Thoracic aorta (tissue), 2 donors: Measurements from ENCODE around the gene SNTA1. TPM values are rescaled to one million over a fixed set of nuclear protein-coding genes. Genes with fewer than 3 reads are reported as not detected.
"Not testable (repeated sequence)": the region's sequence is repeated elsewhere in the genome, so short reads cannot be mapped to it uniquely, and the experiment has no call there.

ENCODE experiments used
- ATAC-seq: fragments of 150-250 bp; one replicate; pipeline ENCODE4 v1.8.0; 2017; ENCODE audit warnings: low read depth; ENCODE audit not compliant: insufficient number of reproducible peaks, low FRiP score
- DNase-seq: peaks from one replicate; pipeline ENCODE4 v3.0.0-alpha.2; 2020; ENCODE audit warnings: low spot score
- H3K27ac ChIP-seq, 2 donors: fragments of 200-600 bp; sonication (generic); 1 replicate in 1 of 2; 2 replicates in 1 of 2; pipeline ENCODE4 v1.5.1; 2016; ENCODE audit warnings: mild to moderate bottlenecking in 2 of 2, moderate library complexity in 2 of 2
- H3K27me3 ChIP-seq: fragments of 200-600 bp; sonication (generic); replicated peaks from 2 replicates; pipeline ENCODE4 v1.6.0; 2016; ENCODE audit warnings: mild to moderate bottlenecking; ENCODE audit not compliant: insufficient read depth
- H3K36me3 ChIP-seq: fragments of 200-600 bp; sonication (generic); one replicate; pipeline ENCODE4 v1.5.1; 2016
- H3K4me1 ChIP-seq, 2 donors: fragments of 200-600 bp; sonication (generic); 1 replicate in 1 of 2; 2 replicates in 1 of 2; pipeline versions ENCODE4 v1.5.1 to v1.6.0; 2016; ENCODE audit warnings: low read depth in 2 of 2, mild to moderate bottlenecking in 1 of 2; ENCODE audit not compliant: control insufficient read depth in 1 of 2
- H3K4me3 ChIP-seq: fragments of 200-600 bp; sonication (generic); 2 replicates; pipeline ENCODE4 v1.5.1; 2016; ENCODE audit warnings: mild to moderate bottlenecking
- H3K9me3 ChIP-seq: fragments of 200-600 bp; sonication (generic); 2 replicates; pipeline ENCODE4 v1.5.1; 2016
- CTCF ChIP-seq: fragments of 200-600 bp; sonication (generic); IDR thresholded peaks from one replicate; pipeline ENCODE4 v1.5.1; 2019; ENCODE audit warnings: antibody characterized with exemption
- total RNA-seq, 2 donors: library from RNA; depleted of rRNA; stranded (reverse); fragments of >200 nt; gene quantifications; one replicate each; pipeline versions ENCODE4 v1.1.0 to v1.2.3, GENCODE V29; 2016

SNTA1 gene
- total RNA-seq, 2 donors from 2014 or later: 62.6 to 108 TPM

- ATAC-seq (no peak), DNase-seq (no peak)
- peaks cover 13 to 23% of the 10 kb centered on the region in 2 donors for H3K4me1 ChIP-seq
- H3K9me3 ChIP-seq: no peaks in the 10 kb centered on the region
- TF ChIP-seq CTCF: no peak
- no peaks in the 10 kb centered on the region for H3K27me3 ChIP-seq
- H3K36me3 ChIP-seq: no peaks in the 10 kb centered on the region
- no peak overlapping the region for H3K4me3 ChIP-seq
- H3K27ac ChIP-seq: no peak overlapping the region
Observed at GRCh38 chr20:33488201-33488600, 44.6 kb upstream of the SNTA1 start.

GRCh38 chr20:33483186-33483585 lies 39.6 kb upstream of the SNTA1 start:
- not testable (repeated sequence) for H3K27ac ChIP-seq, H3K4me3 ChIP-seq, H3K9me3 ChIP-seq, H3K36me3 ChIP-seq, H3K27me3 ChIP-seq, ATAC-seq, H3K4me1 ChIP-seq, DNase-seq

- no peak for DNase-seq
- H3K4me1 ChIP-seq: no peaks in the 10 kb centered on the region
- no peaks in the 10 kb centered on the region for H3K9me3 ChIP-seq
- H3K4me3 ChIP-seq: no peak overlapping the region
- no peak for ATAC-seq
- no peak overlapping the region for H3K27ac ChIP-seq
- TF ChIP-seq CTCF: no peak
- no peaks in the 10 kb centered on the region for H3K36me3 ChIP-seq
- no peaks in the 10 kb centered on the region for H3K27me3 ChIP-seq
Observed at GRCh38 chr20:33482581-33482980, 39.0 kb upstream of the SNTA1 start.

GRCh38 chr20:33481431-33481941 lies 37.9 kb upstream of the SNTA1 start:
- H3K9me3 ChIP-seq: no peaks in the 10 kb centered on the region
- H3K36me3 ChIP-seq: no peaks in the 10 kb centered on the region
- no peak for TF ChIP-seq CTCF
- no peak overlapping the region for H3K27ac ChIP-seq
- no peaks in the 10 kb centered on the region for H3K4me1 ChIP-seq
- no peaks in the 10 kb centered on the region for H3K27me3 ChIP-seq
- no peak overlapping the region for H3K4me3 ChIP-seq
- DNase-seq (no peak), ATAC-seq (no peak)

- no peaks in the 10 kb centered on the region for H3K9me3 ChIP-seq
- H3K4me1 ChIP-seq: no peaks in the 10 kb centered on the region
- ATAC-seq (no peak), DNase-seq (no peak)
- no peak for TF ChIP-seq CTCF
- H3K27ac ChIP-seq: no peak overlapping the region
- no peaks in the 10 kb centered on the region for H3K27me3 ChIP-seq
- H3K36me3 ChIP-seq: no peaks in the 10 kb centered on the region
- no peak overlapping the region for H3K4me3 ChIP-seq
Observed at GRCh38 chr20:33480048-33480447, 36.5 kb upstream of the SNTA1 start.
